ENCODE results near the gene CTSV. TPM values are rescaled to one million over a fixed set of nuclear protein-coding genes. Genes with fewer than 3 reads are reported as not detected.
"Not testable (repeated sequence)": the region's sequence is repeated elsewhere in the genome, so short reads cannot be mapped to it uniquely, and the experiment has no call there.

CTSV gene
- polyA plus RNA-seq, 4 donors, result 20.0 to 35.2 (median 26.1) TPM

DNA sequence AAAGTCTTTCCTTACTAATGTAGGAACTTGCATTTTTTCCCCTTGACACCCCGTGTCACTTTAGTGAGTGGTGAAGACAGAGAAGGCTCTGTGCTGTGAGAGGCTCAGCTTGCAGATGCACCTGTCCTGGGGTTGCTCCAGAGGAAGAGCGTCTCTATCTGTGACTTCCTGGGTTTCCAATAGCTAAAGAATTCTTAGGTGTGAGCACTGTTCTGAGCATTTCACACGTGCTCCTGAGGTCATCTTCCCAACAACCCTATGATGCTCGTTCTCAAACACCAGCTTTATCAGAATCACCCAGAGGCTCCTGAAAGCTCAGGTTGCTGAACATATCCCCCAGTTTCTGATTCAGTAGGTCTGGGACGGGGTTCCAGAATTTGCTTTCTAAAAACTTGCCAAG is 6.4 kb upstream of the CTSV start:
- no peak for DNase-seq (ENCODE audit: low read depth in 4 of 4, low spot score in 2 of 4)

DNA sequence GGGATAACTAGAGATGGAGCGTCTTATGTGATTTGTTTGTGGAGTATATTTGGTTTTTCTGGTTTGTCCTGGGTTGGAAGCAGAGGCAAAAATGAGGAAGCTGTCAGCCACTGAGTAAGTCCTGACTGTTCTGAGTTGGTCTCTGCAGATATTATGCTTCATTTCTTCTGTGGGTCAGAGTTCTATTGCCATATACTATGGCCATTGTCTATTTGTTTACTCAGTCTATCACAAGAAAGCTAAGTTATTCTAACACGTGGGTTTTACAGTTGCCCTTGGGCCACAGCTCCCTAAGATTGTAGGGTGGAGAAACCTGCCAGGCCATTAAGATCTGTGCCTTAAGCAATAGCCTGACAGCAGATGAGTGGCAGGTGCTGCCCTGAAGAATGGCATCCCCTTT is 3.0 kb upstream of the CTSV start:
- DNase-seq (ENCODE audit: low read depth in 4 of 4, low spot score in 2 of 4), result no peak

DNA sequence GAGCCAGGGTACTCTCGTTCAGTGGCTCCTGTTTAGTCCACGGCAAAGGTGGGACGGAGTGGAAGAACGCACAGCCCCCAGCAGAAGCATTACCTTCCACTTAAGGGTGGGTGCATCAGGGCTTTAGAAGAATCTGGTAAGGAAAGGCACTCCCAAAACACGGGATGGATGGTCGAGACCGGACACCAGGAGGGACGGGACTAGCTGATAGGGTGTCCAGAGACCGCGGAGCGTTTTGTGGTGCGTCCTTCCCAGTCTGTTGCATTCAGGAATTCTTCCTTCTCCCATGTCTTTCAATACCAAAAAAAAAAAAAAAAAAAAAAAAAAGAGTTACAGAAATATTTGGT is 545 bp upstream of the CTSV start:
- peak in 1 of 4 donors; percentile 31 for DNase-seq (ENCODE audit: low read depth in 4 of 4, low spot score in 2 of 4)

DNA sequence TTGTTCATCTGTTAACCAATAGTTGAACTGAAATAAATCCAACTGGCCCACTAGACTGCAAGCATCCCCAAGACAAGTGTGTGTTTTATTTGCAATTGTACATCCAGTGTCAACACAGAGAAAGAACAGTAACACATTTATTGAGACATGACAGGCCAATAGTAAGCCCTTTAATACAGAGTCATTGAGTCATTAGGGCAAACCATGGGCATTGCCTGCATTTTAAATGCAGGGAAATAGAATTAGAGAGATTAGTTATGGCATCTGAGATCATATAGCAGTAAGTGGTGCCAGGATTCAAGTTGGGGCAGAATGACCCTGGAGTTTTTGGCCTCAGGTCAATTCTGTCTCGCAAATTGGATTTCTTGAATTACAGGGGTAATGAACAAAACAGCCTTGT is 15.4 kb downstream of the CTSV start:
- not testable (repeated sequence) for DNase-seq (ENCODE audit: low read depth in 4 of 4, low spot score in 2 of 4)

DNA sequence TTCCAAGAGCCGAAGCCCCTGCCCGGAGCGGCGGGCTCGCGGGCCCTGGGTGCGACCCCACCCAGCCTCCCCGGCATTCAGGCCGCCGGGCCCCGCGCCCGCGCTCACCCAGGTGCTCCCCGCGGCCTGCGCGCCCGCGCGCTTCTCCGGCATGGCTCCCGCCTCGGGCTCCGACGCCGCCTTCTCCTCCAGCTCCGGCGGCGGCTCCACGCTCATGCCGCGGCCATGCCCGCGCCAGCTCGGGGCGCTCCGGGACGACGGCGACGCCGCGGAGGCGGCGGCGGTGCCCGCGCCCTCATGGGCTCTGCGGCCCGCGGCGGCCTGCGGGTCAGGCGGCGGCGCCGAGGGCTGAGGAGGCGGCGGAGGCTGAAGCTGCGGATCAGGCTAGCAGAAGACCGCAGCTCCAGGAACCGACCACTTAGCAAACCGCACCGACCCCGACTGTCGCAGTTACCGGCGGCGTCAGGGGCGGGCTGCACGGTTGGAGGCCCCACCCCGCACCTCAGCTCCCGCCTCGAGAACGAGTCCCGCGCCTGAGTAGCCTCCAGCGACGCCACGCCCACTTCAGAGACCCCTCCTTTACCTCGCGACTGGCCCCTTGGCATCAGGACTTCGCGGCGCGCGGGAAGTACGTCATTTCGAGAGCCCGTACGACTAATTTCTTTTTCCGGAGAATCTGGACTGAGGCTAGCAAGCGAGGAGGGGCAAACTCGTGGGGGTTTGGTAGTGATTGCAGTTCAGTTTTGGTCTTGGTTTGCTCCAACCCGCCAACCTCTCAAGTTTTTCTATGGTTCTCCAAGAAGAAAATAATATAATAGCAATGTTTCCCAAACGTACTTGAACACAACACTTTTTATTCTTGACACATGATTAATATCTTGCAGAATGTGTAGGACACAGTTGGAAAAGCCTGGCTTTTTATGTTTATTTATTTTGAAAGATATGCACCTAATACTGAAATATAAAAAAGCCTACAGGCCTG is 25.5 kb downstream of the CTSV start:
- DNase-seq (ENCODE audit: low read depth in 4 of 4, low spot score in 2 of 4), result peak in 3 of 4 donors; percentile 29 to 53 (median 44)

DNA sequence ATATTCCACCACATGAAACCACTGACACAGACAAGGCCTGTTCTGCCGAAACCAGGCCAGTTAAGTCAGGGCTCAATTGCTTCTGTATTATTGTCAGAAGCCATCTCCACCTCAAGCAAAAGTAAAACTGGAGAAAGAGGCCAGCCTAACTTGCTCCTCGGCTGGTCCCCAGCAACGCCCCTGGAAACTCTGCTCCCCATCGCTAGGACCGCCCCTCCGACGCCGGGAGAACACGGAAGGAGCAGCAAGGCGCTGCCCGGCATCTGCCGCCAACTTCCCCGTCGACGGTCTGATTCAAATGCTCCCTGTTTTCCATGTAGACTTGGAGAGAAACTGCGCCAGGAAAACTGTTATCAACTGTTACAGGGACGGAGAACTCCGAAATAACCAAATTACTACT is 26.3 kb downstream of the CTSV start:
- not testable (repeated sequence) for DNase-seq (ENCODE audit: low read depth in 4 of 4, low spot score in 2 of 4)

DNA sequence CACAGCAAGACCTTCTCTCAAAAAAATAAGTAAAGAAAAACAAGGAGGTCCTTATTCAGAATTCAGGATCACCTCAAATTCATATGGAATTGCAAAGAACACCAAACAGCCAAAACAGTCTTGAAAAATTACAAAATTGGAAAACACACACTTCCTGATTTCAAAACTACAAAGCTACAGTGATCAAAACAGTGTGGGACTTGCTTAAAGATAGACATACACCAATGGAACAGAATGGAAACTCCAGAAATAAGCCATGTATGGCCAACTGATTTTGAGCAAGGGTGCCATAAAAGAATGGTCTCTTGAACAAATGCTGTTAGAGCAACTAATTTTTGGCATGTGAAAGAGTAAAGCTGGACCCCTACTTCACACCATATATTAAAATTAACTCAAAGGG is 36.7 kb downstream of the CTSV start:
- DNase-seq (ENCODE audit: low read depth in 4 of 4, low spot score in 2 of 4), result not testable (repeated sequence)

DNA sequence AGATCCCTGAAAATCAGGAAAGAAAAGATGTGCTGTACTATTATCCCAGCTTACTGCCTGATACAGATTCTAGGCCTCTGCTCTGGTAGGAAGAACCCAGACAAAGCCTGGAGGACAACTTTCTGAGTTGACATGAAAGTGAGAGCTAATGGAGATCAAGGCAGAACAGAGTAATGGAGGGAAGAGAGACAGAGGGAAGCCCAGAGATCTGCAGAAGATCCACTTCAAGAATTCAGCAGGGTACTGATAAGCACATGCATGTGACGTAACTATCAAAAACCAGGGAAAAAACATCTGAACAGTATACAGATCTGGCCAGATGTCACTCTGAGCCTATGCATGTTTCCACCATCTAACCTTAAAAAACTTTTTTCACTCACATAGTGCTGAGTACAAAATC is 37.6 kb downstream of the CTSV start:
- not testable (repeated sequence) for DNase-seq (ENCODE audit: low read depth in 4 of 4, low spot score in 2 of 4)

DNA sequence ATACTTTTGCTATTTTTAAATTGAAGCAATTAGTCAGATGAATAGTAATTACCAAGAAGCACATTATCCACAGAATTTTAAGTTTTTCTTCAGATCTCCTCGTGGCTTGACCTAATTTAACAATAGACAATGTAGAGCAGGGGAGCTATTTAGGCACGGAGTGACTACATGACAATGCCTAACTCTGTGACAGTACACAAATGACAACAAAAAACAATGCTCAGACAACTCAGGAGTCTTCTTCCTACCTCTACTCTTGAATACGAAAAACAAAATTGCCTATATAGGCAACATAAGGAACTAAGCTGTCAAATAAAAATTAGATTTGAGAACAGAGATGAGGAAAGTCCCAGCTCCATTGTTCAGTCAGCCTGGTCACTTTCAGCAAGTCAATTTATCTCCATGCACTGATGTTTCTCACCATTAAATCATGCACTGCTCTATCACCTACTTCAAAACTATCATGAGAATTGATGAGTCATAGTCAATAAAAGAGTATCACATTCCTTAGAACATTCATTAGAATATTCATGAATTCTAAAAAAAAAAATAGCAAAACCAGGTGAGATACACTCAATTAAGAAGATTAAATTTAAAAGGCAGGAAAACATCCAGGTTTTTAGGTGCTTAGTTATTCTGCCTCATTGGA is 38.7 kb downstream of the CTSV start:
- DNase-seq (ENCODE audit: low read depth in 4 of 4, low spot score in 2 of 4), result not testable (repeated sequence)

DNA sequence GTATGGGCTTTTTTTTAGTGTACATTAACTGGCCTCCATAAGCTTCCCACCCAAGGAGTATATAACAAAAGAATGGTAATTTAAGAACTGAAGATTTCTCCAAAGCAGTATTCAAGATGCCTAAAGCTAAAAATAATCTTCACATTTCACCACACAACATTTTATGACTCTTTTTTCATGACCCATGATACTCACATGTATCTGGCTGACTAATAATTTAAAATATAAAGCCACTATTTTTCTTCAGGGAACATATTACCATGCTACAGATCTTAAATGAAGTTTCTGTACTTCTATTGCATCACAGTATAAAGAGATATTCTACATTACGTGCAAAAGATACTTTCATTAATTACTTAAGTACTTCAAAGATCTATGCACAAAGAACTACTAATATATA is 39.2 kb downstream of the CTSV start:
- not testable (repeated sequence) for DNase-seq (ENCODE audit: low read depth in 4 of 4, low spot score in 2 of 4)

DNA sequence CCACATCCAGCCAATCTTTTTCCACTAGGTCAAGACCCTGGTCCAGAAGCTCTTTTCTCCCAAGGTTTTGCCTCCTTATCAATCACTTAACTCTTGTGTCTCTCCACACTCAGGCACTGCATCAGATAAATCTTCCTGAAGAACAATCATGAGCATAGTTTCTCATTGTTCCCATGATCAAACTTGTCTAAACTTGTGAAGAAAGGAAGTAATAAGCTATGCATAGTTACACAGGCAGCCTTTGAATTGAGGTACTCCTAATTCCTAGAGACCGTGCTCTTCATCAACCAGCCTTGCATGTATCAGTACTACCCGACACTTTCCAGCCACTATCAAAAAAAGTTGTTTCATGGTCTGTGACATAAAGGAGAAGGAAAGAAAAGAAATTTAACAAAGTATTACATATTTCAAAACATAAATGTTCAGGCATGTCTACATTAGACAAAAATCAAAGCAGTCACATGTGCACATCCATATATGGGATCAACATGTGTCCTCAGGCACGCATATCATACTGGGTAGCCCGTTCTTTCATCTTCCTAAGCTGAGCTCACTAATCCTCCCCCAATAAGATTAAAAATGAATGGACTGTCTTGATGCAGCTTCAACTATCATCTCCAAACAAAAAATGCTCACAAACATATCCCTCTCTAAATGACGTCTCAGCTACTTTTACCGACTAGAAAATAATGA is 41.8 kb downstream of the CTSV start:
- DNase-seq (ENCODE audit: low read depth in 4 of 4, low spot score in 2 of 4), result not testable (repeated sequence)

DNA sequence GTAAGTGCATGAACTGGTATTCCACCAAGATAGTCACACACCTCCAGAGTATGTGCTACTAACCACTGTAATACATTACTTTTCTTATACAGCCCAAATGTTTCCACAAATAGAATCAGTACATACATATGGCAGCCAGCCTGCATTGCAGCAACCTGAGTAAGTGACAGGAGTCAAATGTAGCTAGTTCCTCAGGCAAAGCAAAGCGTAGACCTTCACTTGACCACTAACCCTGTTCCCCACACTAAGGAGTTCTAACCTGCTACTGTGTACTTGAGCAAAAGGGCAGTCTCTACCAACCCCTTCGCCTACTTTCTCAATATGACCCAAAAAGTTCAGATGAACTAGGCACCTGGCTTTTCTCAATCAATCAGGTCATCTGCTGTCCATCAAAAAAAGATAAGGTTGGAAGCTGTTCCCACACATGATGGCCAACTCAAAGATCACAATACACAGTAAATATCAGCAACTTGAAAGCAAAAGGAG is 44.4 kb downstream of the CTSV start:
- not testable (repeated sequence) for DNase-seq (ENCODE audit: low read depth in 4 of 4, low spot score in 2 of 4)

DNA sequence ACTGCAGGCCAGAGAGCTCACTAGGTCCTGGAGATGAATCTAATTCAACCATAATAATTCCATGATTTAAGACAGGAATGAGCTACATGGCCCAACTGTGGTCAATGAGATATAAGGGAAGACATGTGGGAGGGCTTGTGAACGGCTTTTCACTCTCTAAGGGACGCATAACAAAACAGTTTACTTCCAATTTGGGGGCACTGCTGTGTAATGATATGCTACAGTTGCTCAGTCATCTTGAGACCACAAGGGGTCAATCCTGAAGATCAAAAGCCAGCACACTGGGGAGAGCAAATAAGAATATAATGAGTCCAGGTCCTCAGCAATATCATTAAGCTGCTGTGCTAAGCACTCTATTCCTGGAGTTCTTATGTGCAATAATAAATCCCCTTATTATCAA is 46.6 kb downstream of the CTSV start:
- not testable (repeated sequence) for DNase-seq (ENCODE audit: low read depth in 4 of 4, low spot score in 2 of 4)

DNA sequence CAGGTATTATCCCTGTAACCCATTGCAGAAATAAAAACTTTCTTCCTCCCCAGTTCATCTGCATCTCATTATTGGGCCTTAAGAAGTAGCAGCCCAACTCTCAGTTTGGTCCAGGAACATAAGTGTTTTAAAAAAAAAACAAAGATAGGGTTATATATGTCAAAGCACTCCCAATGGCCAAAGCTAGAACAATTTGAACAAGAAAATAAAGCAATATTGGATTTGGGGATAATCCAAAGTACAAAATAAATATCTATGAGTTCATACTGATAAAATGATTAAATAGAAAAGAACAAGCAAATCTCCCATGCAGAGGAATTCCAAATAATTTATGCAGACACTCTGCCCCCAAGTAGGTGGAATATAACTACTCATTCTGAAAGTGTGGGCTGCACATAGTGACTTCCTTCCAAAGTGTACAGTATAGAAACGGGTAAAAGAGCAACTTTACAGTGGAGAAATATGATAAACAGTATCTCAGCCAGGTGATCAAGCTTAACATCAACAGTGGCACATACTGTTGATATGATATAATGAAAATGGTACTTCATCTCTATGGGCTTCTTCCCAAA is 49.1 kb downstream of the CTSV start:
- DNase-seq (ENCODE audit: low read depth in 4 of 4, low spot score in 2 of 4), result not testable (repeated sequence)

DNA sequence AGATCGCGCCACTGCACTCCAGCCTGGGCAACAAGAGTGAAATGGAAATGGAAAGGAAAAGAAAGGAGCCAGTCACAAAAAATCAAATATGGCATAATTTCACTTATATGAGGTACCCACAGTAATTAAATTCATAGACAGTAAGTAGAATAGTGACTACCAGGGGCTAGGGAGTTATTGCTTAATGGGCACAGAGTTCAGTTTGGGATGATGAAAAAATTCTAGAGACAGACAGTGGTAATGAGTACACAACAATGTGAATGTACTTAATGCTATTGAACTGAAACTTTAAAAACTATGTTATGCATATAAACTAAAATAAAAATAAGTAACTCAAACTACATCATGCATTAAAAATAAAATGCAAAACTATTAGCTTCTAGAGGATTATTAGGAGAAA is 54.1 kb downstream of the CTSV start:
- not testable (repeated sequence) for DNase-seq (ENCODE audit: low read depth in 4 of 4, low spot score in 2 of 4)

DNA sequence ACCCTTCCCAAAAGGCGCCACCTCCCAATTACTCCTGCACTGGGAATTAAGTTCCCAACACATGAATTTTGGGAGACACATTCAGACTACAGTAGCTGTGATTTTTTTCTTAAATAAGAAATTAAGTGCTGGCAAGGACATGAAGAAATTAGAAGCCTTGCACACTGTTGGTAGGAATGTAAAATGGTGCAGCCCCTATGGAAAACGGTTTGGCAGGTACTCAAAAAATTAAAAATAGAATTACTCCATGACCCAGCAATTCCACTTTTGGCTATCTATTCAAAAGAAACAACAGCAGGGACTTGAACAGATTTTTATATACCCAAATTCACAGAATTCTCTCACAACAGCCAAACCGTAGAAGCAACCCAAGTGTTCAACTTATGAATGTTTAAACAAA is 54.8 kb downstream of the CTSV start:
- DNase-seq (ENCODE audit: low read depth in 4 of 4, low spot score in 2 of 4), result not testable (repeated sequence)

DNA sequence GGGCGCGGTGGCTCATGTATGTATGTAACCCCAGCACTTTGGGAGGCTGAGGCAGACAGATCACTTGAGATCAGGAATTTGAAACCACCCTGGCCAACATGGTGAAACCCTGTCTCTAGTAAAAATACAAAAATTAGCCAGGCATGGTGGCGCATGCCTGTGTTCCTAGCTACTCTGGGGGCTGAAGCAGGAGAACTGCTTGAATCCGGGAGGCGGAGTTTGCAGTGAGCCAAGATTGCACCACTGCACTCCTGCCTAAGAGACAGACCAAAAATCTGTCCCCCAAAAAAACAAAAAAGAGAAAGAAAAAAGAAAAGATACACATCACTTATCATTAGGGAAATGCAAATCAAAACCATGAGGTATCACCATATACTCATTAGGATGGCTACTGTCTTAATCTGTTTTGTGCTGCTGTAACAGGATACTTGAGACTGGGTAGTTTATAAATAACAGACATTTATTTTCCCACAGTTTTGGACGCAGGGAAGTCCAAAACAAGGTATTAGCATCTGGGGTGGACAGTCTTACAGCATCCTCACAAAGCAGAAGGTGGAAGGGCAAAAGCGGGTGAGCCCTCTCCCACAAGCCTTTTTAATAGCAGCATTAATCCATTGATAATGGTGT is 55.3 kb downstream of the CTSV start:
- not testable (repeated sequence) for DNase-seq (ENCODE audit: low read depth in 4 of 4, low spot score in 2 of 4)
